ENCODE measurements around the gene TRPC5OS. TPM values are rescaled to one million over a fixed set of nuclear protein-coding genes. Genes with fewer than 3 reads are reported as not detected.

The TRPC5OS gene
- total RNA-seq, 1 experiment from 2014 or later, result not detected

GRCh38 chrX:111850975-111851374 is 25.0 kb upstream of the TRPC5OS start:
- CTCF ChIA-PET, result interaction anchor here (0.6 to 1.2 kb wide), 2 partner anchors 28 to 411 kb away, joined by 3 to 4 read pairs; no protein-coding TSS in a partner anchor
- peaks cover 3% of the 10 kb centered on the region; the same call in 1 of the 2 replicates for H3K4me1 Mint-ChIP-seq
- no peak for TF ChIP-seq ZNF423 (CRISPR knock-in tag; IDR thresholded peaks at IDR 0.05)
- no peak for TF ChIP-seq ZNF121 (CRISPR knock-in tag; IDR thresholded peaks at IDR 0.05)
- no peak for TF ChIP-seq JUN (CRISPR knock-in tag; IDR thresholded peaks at IDR 0.05)
- TF ChIP-seq ZNF263 (CRISPR knock-in tag; IDR thresholded peaks at IDR 0.05; ENCODE audit: low read depth), result no peak
- no peak for TF ChIP-seq STAT6 (CRISPR knock-in tag; conservative IDR thresholded peaks at IDR 0.05; ENCODE audit: low read depth)
- no peak for TF ChIP-seq ZBTB43 (CRISPR knock-in tag; IDR thresholded peaks at IDR 0.05)
- no peak for TF ChIP-seq FOXP4 (CRISPR knock-in tag; IDR thresholded peaks at IDR 0.05)
- TF ChIP-seq PRRX2 (CRISPR knock-in tag; IDR thresholded peaks at IDR 0.05), result no peak
- no peak for TF ChIP-seq ZNF425 (CRISPR knock-in tag; conservative IDR thresholded peaks at IDR 0.05)
- no peak for TF ChIP-seq ZNF281 (CRISPR knock-in tag; IDR thresholded peaks at IDR 0.05)
- no peak for TF ChIP-seq E2F4 (CRISPR knock-in tag; IDR thresholded peaks at IDR 0.05; ENCODE audit: borderline replicate concordance, low read depth)
- no peak for TF ChIP-seq ZNF138 (CRISPR knock-in tag; conservative IDR thresholded peaks at IDR 0.05)

More at GRCh38 chrX:111850975-111851374, 25.0 kb upstream of the TRPC5OS start:
- H3K27ac Mint-ChIP-seq, result no peak overlapping the region
- H3K36me3 Mint-ChIP-seq, result no peaks in the 10 kb centered on the region
- H3K27me3 Mint-ChIP-seq (ENCODE audit: low read depth), result no peaks in the 10 kb centered on the region; the same call in 1 of the 2 replicates
- H3K4me3 Mint-ChIP-seq, result no peak overlapping the region
- ATAC-seq, result no peak
- POLR2A ChIA-PET, result no interaction called here
- H3K9me3 Mint-ChIP-seq, result peaks cover 9% of the 10 kb centered on the region
- DNase-seq (ENCODE audit: low spot score), result no peak
